Activated CD8-positive, alpha-beta memory T cell treated with anti-CD3 and anti-CD28 coated beads, Interleukin-2, amount 50 U/mL, for 1 hour (primary cell): Measurements from ENCODE around the gene DIP2C.
"Not testable (repeated sequence)": the region's sequence is repeated elsewhere in the genome, so short reads cannot be mapped to it uniquely, and the experiment has no call there.

Experiments
- DNase-seq: peaks from one replicate; pipeline ENCODE4 v3.0.0-alpha.2; 2020; ENCODE audit errors: extremely low read depth

DIP2C gene

DNA sequence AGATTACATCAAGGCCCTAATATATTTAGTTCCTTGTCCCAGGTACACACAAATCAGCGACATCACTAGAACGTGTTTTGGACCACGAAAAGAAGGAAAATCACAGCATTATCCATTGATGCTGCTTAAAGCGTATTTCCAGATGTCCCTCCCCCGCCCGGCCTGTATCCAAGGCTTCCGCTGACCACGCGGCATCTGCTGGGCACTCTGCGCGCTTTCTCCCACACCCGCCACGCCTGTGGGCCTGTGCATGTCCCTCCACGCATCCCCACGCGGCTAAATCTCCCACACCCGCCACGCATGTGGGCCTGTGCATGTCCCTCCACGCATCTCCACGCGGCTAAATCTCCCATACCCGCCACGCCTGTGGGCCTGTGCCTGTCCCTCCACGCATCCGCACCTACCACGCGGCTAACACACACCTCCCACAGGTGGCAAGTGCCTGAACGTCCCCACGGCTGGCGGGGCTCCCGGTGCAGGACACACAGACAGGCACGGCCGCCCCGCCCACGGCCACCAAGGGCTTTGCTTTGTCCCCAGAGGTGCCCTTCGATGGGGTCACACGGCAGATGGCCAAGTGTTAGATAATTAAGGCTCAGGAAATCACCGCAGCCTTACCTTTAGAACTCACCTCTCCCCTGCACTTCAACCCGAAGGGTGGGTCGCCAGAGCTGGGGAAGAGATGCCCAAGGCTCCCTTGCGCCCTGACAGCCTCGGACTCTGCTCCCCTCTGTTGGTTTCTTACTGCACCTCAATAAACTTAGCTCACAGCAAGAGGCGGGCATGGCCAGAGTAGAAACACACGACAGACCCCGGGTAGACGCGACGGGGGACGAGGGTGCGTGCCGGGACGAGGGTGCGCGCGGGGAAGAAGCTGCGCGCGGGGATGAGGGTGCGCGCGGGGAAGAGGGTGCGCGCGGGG lies 49.5 kb downstream of the DIP2C start:
- DNase-seq = no peak

DNA sequence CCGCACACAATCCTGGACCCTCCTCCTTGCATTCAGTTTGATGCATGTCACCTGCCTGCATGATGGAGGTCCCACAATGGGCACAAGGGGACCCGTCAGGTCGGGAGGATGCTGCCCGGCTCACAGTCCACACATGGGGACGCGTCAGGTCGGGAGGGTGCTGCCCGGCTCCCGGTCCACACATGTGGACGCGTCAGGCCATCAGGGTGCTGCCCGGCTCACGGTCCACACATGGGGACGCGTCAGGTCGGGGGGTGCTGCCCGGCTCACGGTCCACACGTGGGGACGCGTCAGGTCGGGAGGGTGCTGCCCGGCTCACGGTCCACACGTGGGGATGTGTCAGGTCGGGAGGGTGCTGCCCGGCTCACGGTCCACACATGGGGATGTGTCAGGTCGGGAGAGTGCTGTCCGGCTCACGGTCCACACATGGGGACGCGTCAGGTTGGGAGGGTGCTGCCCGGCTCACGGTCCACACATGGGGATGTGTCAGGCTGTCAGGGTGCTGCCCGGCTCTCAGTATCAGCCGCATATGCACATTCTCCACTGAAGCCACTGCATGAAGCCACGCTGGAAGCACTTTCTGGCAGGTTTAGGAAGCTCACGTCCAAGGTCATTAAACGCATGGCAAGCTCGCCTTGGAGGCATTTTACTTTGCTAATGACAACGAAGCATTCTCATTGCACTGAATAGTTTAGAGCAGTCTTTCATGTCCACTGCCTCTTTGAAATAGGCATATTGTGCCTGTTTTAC lies 50.3 kb downstream of the DIP2C start:
- no peak for DNase-seq

- no peak for DNase-seq
Measured at GRCh38 chr10:637771-638195, 51.7 kb downstream of the DIP2C start.

GRCh38 chr10:637221-637620 lies 52.2 kb downstream of the DIP2C start:
- no peak for DNase-seq

GRCh38 chr10:636769-637168 lies 52.7 kb downstream of the DIP2C start:
- no peak for DNase-seq

DNA sequence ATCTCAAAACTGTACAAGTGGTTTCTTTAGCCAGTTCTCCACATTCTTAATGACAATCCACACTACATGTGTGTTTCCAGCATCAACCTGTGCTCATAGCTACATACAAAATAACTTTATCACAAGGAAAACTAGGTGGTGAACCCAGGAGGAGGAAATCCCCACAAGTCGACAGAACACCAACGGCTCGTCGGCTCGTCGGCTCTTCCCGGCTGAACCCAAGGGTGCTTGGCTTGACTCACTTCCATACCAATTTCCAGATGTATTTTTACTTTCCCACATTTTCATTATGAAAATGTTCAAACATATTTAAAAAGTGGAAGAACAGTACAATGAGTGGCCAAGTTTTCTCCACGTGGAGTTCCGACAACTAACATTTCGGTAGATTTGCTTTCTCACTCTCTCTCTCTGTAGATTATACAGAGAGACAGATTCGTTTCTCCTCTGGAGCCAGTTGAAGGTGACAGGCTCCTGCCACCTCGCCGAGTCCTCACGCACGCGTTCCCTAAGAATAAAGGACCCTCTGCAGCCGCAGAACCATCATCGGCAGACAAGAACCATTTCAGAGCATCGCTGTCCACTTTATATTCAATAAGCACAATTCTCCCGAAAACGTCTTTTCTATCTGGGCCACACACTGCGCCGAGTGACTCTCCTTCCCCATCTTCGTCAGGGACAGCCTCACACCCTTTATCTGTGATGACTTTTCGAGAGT lies 53.3 kb downstream of the DIP2C start:
- no peak for DNase-seq

DNA sequence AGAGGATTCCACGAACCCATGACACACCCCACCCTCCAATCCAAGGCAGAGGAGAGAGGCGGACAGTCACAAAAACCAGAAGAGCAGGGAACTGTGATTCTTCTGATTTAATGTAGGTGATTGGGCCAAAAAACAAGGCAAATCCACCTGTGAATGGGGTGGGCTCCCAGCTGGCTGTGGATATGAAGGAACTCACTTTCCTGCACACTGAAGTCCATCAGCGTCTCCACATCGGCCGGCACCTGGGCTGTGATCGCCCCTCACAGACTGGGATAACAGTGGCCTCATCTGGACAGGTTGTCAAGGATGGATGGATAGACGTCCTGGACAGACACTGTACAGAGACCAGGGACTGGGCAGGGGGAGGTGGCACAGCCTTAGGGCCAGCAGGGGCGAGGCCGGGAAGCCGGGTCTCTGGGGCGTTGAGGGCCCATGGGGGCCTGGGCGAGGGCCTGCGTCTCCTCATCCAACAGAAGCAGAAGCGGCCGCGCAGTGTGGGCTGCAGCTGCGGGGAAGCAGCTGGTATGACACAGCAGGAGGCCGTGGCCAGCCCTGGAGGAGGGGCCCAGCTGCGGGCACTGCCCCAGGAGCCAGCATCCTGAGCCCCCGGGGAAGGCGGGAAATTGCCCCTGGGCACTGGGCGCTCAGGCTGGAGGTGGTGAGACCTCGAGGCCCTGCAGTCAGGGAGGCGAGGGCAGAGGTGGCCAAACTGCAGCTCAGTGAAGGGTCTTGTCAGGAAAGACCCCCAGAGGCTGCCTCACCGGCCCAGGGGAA lies 54.2 kb downstream of the DIP2C start:
- no peak for DNase-seq

GRCh38 chr10:634256-634655 lies 55.2 kb downstream of the DIP2C start:
- no peak for DNase-seq

GRCh38 chr10:633279-634245 lies 55.9 kb downstream of the DIP2C start:
- no peak for DNase-seq

GRCh38 chr10:632807-633177 lies 56.7 kb downstream of the DIP2C start:
- DNase-seq = not testable (repeated sequence)

DNA sequence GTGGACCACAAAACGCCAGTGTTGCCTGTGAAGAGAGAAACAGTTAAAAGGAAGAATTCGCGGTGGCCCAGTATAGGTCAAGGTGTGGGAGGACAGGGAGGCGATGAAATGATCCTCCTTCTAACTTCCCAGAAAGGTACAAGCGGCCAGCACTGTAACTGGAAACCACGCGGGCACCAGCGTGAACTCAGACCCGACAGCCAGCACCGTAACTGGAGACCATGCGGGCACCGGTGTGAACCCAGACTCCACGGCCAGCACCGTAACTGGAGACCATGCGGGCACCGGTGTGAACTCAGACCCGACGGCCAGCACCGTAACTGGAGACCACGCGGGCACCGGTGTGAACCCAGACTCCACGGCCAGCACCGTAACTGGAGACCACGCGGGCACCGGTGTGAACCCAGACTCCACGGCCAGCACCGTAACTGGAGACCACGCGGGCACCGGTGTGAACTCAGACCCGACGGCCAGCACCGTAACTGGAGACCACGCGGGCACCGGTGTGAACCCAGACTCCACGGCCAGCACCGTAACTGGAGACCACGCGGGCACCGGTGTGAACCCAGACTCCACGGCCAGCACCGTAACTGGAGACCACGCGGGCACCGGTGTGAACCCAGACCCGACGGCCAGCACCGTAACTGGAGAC lies 57.2 kb downstream of the DIP2C start:
- DNase-seq = not testable (repeated sequence)

DNA sequence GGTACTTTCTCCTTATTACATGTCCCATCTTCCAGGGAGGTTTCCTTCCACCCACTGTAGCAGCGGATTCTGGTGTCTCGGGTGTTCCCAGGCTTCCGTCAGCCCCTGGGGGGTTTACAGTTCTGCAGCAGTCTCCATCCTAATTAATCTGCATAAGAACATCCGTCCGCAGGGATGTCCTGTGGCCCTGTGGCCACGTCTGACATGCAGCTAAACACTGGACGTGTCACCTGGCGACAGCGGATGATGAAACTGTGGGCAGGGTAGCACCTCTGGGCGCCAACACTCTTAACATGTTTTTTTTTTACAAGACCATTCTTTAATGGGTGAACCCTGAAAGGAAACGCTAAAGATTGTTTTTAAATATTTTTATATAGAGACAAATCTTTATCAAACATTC lies 58.2 kb downstream of the DIP2C start:
- DNase-seq = no peak

DNA sequence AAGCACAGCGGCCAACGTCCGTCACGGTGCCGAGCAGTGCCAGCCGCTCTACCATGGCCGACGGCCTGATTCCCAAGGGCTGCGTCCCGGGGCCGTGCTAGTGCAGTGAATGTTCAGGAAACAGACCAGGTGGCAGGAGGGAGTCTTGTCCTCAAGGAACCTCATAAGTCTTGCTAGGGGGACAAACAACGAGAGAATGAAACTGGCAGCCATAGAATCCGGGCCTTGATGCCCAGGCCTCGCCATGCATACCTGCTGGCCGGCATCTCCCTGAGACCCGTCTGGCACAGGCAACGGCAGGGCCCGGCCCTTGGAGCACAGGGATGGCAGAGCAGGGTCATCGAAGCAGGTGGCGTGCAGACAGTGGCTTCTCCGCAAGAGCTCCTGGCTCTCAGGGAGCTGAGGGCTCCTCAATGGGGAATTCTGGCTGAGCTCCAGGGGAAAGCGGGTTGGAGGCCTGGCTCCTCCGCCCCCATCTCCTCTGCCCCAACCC lies 58.8 kb downstream of the DIP2C start:
- DNase-seq = no peak

GRCh38 chr10:629186-629998 lies 60.1 kb downstream of the DIP2C start:
- no peak for DNase-seq

GRCh38 chr10:628386-629045 lies 61.0 kb downstream of the DIP2C start:
- no peak for DNase-seq

DNA sequence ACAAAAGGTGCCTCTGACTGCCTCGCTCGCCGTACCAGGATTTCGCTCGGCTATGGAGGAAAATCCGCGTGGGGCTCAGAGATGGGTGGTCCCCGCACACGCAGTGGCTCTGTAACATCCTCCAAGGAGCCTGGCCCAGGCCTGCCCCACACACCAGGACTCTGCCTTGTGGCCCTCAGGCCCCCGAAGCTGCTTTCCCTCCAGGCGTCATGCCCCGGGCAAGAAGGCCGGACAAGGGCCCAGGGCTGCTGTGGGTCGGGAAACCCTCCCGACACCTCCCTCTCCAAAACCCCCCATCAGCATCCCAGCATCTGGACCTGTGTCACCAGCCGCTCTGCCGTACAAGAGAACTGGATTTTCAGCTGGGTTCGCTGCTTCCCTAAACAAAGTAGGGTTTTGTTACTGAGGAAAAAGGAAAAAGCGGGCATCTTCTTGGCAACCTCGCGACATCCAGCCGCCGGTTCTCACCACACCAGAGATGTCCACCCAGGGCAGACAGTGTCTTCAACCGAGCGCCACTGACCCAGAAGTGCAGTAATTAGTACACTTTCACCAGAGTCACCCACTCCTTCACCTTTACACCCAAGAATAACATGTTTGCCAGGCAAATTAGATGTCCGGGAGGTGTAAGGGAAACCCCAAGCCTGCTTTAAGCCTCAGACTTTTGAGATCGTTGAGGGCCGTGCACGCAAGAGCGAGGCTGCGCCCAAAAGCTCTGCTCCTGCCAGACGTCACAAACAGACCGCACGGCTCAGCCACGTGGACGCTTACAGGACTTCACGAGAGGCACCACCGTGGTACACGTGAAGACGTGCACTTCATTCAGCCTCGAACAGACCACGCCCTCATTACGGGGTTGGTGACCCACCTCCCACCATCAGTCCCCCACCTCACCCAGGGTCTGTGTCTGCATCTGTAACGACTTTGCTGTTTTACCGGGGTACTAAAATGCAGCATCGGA lies 62.2 kb downstream of the DIP2C start:
- DNase-seq = no peak
